Measurements from ENCODE around the gene SLC37A1.

DNA sequence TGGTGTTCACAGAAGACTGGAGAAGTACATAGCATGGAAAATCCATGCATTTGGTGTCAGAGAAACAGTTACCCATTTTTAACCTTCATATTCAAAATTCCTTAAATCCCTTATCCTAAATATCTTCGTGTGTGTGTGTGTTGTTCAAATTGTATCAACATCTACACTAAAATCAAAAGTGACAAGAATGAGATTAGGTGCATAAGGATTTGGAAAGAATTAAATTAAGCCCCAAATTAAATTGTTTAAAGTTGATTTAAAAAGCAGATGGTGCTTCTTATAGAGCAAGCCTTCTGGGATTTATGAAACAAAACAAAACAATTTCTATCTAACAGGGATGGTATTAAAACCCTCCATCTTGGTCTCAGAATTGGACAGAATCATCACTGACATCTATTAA is 22.3 kb upstream of the SLC37A1 start:
- TF ChIP-seq, protein P1, sequence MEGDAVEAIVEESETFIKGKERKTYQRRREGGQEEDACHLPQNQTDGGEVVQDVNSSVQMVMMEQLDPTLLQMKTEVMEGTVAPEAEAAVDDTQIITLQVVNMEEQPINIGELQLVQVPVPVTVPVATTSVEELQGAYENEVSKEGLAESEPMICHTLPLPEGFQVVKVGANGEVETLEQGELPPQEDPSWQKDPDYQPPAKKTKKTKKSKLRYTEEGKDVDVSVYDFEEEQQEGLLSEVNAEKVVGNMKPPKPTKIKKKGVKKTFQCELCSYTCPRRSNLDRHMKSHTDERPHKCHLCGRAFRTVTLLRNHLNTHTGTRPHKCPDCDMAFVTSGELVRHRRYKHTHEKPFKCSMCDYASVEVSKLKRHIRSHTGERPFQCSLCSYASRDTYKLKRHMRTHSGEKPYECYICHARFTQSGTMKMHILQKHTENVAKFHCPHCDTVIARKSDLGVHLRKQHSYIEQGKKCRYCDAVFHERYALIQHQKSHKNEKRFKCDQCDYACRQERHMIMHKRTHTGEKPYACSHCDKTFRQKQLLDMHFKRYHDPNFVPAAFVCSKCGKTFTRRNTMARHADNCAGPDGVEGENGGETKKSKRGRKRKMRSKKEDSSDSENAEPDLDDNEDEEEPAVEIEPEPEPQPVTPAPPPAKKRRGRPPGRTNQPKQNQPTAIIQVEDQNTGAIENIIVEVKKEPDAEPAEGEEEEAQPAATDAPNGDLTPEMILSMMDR (IDR thresholded peaks at IDR 0.05): no peak
- TF ChIP-seq POLR2A (IDR thresholded peaks at IDR 0.05) (no peak), EP300 (IDR thresholded peaks at IDR 0.05) (no peak), POLR2AphosphoS5 (IDR thresholded peaks at IDR 0.05) (no peak)
